ENCODE results near the gene LRRK2. TPM values are rescaled to one million over a fixed set of nuclear protein-coding genes. Genes with fewer than 3 reads are reported as not detected.
"Not testable (repeated sequence)": the region's sequence is repeated elsewhere in the genome, so short reads cannot be mapped to it uniquely, and the experiment has no call there.

Gene LRRK2
- total RNA-seq, 2 experiments from 2014 or later, result 0.23 to 0.80 TPM

DNA sequence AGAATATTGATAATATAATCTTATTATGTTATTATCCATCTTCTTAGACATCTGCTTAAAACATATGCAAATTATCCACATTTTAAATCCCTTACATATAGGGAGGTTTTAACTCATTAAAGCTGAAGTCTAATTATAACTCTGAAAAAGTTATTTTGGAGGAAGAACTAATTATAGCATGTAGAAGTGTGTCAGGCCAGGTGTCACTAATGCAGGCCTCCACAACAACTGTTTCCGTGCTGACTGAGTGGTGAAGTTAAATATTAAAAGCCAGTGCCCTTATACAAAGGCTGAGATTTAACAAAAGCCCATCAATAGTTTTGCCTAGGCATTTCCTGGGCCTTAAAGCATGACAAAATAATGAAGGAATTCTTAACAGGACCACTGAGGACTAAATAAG is 157.4 kb downstream of the LRRK2 start:
- no peak overlapping the region for H3K27ac Mint-ChIP-seq
- CTCF ChIA-PET, result no interaction called here
- ATAC-seq (no peak), DNase-seq (no peak)
- no peaks in the 10 kb centered on the region for H3K36me3 Mint-ChIP-seq
- H3K27me3 Mint-ChIP-seq, result no peaks in the 10 kb centered on the region
- no peaks in the 10 kb centered on the region for H3K9me3 Mint-ChIP-seq (ENCODE audit: low read depth)
- H3K4me3 Mint-ChIP-seq, result no peak overlapping the region
- H3K4me1 Mint-ChIP-seq, result no peaks in the 10 kb centered on the region

- H3K4me3 Mint-ChIP-seq; CTCF ChIA-PET; H3K27ac Mint-ChIP-seq; H3K9me3 Mint-ChIP-seq (ENCODE audit: low read depth); ATAC-seq; H3K4me1 Mint-ChIP-seq; H3K36me3 Mint-ChIP-seq; DNase-seq; H3K27me3 Mint-ChIP-seq: not testable (repeated sequence)
Measured at GRCh38 chr12:40387279-40387678, 162.5 kb downstream of the LRRK2 start.

GRCh38 chr12:40390980-40391379 is 166.2 kb downstream of the LRRK2 start:
- CTCF ChIA-PET, result no interaction called here
- ATAC-seq (no peak), DNase-seq (no peak)
- H3K9me3 Mint-ChIP-seq (ENCODE audit: low read depth), result no peaks in the 10 kb centered on the region
- H3K27me3 Mint-ChIP-seq, result no peaks in the 10 kb centered on the region
- H3K36me3 Mint-ChIP-seq, result no peaks in the 10 kb centered on the region
- H3K27ac Mint-ChIP-seq, result no peak overlapping the region
- H3K4me1 Mint-ChIP-seq, result no peaks in the 10 kb centered on the region
- H3K4me3 Mint-ChIP-seq, result no peak overlapping the region

GRCh38 chr12:40393026-40393425 is 168.2 kb downstream of the LRRK2 start:
- CTCF ChIA-PET, result no interaction called here
- H3K9me3 Mint-ChIP-seq (ENCODE audit: low read depth), result no peaks in the 10 kb centered on the region
- DNase-seq, result no peak

DNA sequence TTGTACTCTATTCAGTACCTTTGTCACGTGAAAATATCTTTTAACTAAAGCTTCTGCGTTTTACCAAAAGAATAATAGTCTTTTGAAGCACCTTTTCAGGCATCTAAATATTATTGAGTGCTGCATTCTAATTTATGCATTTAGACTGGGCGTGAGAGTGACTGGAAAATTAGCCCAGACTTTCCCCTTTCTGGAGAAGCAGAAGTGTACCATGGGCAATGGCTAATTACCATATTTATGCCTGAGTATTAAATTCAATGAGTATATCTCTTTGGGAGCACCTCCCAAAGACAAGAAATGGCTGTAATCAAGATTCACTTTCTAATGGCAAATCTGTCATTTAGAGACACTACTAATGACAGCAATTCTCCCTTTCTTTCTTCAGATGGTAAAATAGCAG is 174.9 kb downstream of the LRRK2 start:
- ATAC-seq, result no peak
- CTCF ChIA-PET, result no interaction called here
- Mint-ChIP-seq H3K9me3 (ENCODE audit: low read depth) (no peaks in the 10 kb centered on the region), H3K36me3 (no peaks in the 10 kb centered on the region), H3K4me3 (no peak overlapping the region), H3K4me1 (no peaks in the 10 kb centered on the region), H3K27ac (no peak overlapping the region), H3K27me3 (no peaks in the 10 kb centered on the region)
- no peak for DNase-seq

More at GRCh38 chr12:40393026-40393425, 168.2 kb downstream of the LRRK2 start:
- no peaks in the 10 kb centered on the region for H3K27me3 Mint-ChIP-seq
- ATAC-seq, result no peak
- no peak overlapping the region for H3K27ac Mint-ChIP-seq
- H3K4me1 Mint-ChIP-seq, result no peaks in the 10 kb centered on the region
- no peaks in the 10 kb centered on the region for H3K36me3 Mint-ChIP-seq
- no peak overlapping the region for H3K4me3 Mint-ChIP-seq

DNA sequence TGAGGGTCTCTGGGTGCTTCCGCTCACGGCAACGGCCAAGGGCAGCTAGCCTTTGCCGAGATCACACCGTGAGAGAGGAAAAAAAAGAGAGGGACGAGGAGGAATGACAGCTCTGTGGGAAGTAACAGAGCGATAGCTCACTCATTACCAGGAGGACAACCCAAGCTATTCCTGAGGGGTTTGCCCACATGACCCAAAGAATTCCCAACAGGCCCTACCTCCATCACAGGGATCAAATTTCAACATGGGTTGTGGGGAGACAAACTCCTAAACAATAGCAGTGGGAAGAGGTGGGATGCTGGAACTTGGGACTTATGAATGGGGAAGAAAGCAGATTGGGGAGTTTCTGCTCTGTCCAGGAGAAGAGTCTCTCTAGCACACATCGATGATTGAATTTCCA is 180.6 kb downstream of the LRRK2 start:
- no peak for ATAC-seq
- no peaks in the 10 kb centered on the region for H3K36me3 Mint-ChIP-seq
- DNase-seq, result no peak
- CTCF ChIA-PET, result no interaction called here
- no peaks in the 10 kb centered on the region for H3K27me3 Mint-ChIP-seq
- H3K9me3 Mint-ChIP-seq (ENCODE audit: low read depth), result no peaks in the 10 kb centered on the region
- no peak overlapping the region for H3K4me3 Mint-ChIP-seq
- H3K27ac Mint-ChIP-seq, result no peak overlapping the region
- no peaks in the 10 kb centered on the region for H3K4me1 Mint-ChIP-seq

Other genes starting within 250 kb of the LRRK2 start
- 1 to 10 TPM; 7.8 to 8.0 TPM for gene SLC2A13, start 118.9 kb upstream of the LRRK2 start, total RNA-seq

All from activated CD8-positive, alpha-beta memory T cell treated with anti-CD3 and anti-CD28 coated beads, Interleukin-2, amount 10 ng/mL, durations not matched to agents 7 days and 5 days (primary cell).